Cardiac fibroblast (primary cell): ENCODE data around the gene RAPGEF3.

ENCODE experiments used
- DNase-seq, 2 donors: peaks; one replicate each; pipeline versions ENCODE4 v3.0.0 to v3.0.0-alpha.2; 2010; ENCODE audit warnings: low read depth in 2 of 2
- H3K4me3 ChIP-seq, 2 donors: replicated peaks in 1 of 2; 1 replicate in 1 of 2; 2 replicates in 1 of 2; pipeline ENCODE4 v1.5.1; 2011; ENCODE audit warnings: low read depth in 2 of 2, low read length in 2 of 2, mild to moderate bottlenecking in 2 of 2, moderate library complexity in 1 of 2
- CTCF ChIP-seq: IDR thresholded peaks from one replicate; pipeline ENCODE4 v1.5.1; 2011; ENCODE audit warnings: low read depth, mild to moderate bottlenecking, low read length, inconsistent platforms

The RAPGEF3 gene

GRCh38 chr12:47758834-47759690 lies at the start of gene RAPGEF3:
TSS of gene RAPGEF3 (minus strand) at chr12:47758880. CDS start at chr12:47758556, 324 bp downstream.
- peak; percentile 46 for TF ChIP-seq CTCF
- H3K4me3 ChIP-seq: peak within 1 kb of the TSS; percentile 57 to 59
- DNase-seq: peak; percentile 84 to 85

- TF ChIP-seq CTCF: no peak
- no peak overlapping the region for H3K4me3 ChIP-seq
- peak; percentile 69 for DNase-seq
Observed at GRCh38 chr12:47808050-47808449, 49.4 kb upstream of the RAPGEF3 start.

- no peak for DNase-seq
- no peak for TF ChIP-seq CTCF
- H3K4me3 ChIP-seq: no peak overlapping the region
Observed at GRCh38 chr12:47807338-47807737, 48.7 kb upstream of the RAPGEF3 start.

GRCh38 chr12:47805417-47805816 lies 46.7 kb upstream of the RAPGEF3 start:
- H3K4me3 ChIP-seq: no peak overlapping the region
- DNase-seq: peak in 1 of 2 donors; percentile 50
- no peak for TF ChIP-seq CTCF

GRCh38 chr12:47804171-47804570 lies 45.5 kb upstream of the RAPGEF3 start:
- no peak overlapping the region for H3K4me3 ChIP-seq
- no peak for DNase-seq
- no peak for TF ChIP-seq CTCF

GRCh38 chr12:47803191-47803875 lies 44.7 kb upstream of the RAPGEF3 start:
- no peak overlapping the region for H3K4me3 ChIP-seq
- no peak for DNase-seq
- TF ChIP-seq CTCF: no peak
